Measurements from ENCODE around the gene HHAT.

- no peak for TF ChIP-seq CTCF (IDR thresholded peaks at IDR 0.05; ENCODE audit: borderline replicate concordance, extremely low read depth, low read length, poor library complexity, severe bottlenecking)
- TF ChIP-seq EZH2 (IDR thresholded peaks at IDR 0.05; ENCODE audit: borderline replicate concordance, low read depth, low read length, severe bottlenecking), result no peak
Observed at GRCh38 chr1:210496063-210496462, 167.4 kb downstream of the HHAT start.
